Parathyroid adenoma (tissue), 2 donors: ENCODE data around the gene DIPK1A.

Experiments
- H2AFZ ChIP-seq: fragments of 300-600 bp; sonication (generic); one replicate; pipeline ENCODE4 v1.7.0; 2017; ENCODE audit warnings: antibody characterized with exemption, mild to moderate bottlenecking
- H3K27ac ChIP-seq: fragments of 300-600 bp; sonication (generic); one replicate; pipeline ENCODE4 v1.7.0; 2017
- H3K27me3 ChIP-seq: fragments of 300-600 bp; sonication (generic); one replicate; pipeline ENCODE4 v1.7.0; 2017; ENCODE audit warnings: low read length; ENCODE audit not compliant: control insufficient read depth, insufficient read depth
- H3K36me3 ChIP-seq: fragments of 300-600 bp; sonication (generic); one replicate; pipeline ENCODE4 v1.7.0; 2017; ENCODE audit warnings: low read length; ENCODE audit not compliant: control insufficient read depth, insufficient read depth
- H3K4me1 ChIP-seq: fragments of 300-600 bp; sonication (generic); one replicate; pipeline ENCODE4 v1.7.0; 2017; ENCODE audit warnings: control low read depth
- H3K4me2 ChIP-seq: fragments of 300-600 bp; sonication (generic); one replicate; pipeline ENCODE4 v1.7.0; 2017; ENCODE audit warnings: low read length
- H3K4me3 ChIP-seq: fragments of 300-600 bp; sonication (generic); one replicate; pipeline ENCODE4 v1.7.0; 2017; ENCODE audit warnings: low read depth, low read length
- H3K79me2 ChIP-seq: fragments of 300-600 bp; sonication (generic); one replicate; pipeline ENCODE4 v1.7.0; 2017; ENCODE audit warnings: control low read depth
- H3K9ac ChIP-seq: fragments of 300-600 bp; sonication (generic); one replicate; pipeline ENCODE4 v1.7.0; 2017; ENCODE audit warnings: mild to moderate bottlenecking
- H3K9me3 ChIP-seq: fragments of 300-600 bp; sonication (generic); one replicate; pipeline ENCODE4 v1.7.0; 2017; ENCODE audit warnings: low read length; ENCODE audit not compliant: control insufficient read depth
- TF ChIP-seq, protein P1 (sequence below): fragments of 300-600 bp; sonication (generic); IDR thresholded peaks from one replicate; pipeline ENCODE4 v1.7.0; 2017; ENCODE audit warnings: antibody characterized with exemption, mild to moderate bottlenecking
- donor health status: primary hyperparathyroidism.

Gene DIPK1A

GRCh38 chr1:92953491-92953890 lies 7.8 kb downstream of the DIPK1A start:
- TF ChIP-seq, protein P1, sequence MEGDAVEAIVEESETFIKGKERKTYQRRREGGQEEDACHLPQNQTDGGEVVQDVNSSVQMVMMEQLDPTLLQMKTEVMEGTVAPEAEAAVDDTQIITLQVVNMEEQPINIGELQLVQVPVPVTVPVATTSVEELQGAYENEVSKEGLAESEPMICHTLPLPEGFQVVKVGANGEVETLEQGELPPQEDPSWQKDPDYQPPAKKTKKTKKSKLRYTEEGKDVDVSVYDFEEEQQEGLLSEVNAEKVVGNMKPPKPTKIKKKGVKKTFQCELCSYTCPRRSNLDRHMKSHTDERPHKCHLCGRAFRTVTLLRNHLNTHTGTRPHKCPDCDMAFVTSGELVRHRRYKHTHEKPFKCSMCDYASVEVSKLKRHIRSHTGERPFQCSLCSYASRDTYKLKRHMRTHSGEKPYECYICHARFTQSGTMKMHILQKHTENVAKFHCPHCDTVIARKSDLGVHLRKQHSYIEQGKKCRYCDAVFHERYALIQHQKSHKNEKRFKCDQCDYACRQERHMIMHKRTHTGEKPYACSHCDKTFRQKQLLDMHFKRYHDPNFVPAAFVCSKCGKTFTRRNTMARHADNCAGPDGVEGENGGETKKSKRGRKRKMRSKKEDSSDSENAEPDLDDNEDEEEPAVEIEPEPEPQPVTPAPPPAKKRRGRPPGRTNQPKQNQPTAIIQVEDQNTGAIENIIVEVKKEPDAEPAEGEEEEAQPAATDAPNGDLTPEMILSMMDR = no peak
- no peak overlapping the region for H2AFZ ChIP-seq
- no peak overlapping the region for H3K27ac ChIP-seq
- H3K4me1 ChIP-seq = no peaks in the 10 kb centered on the region
- H3K9ac ChIP-seq = no peak overlapping the region
- H3K4me3 ChIP-seq = no peak overlapping the region
- no peaks in the 10 kb centered on the region for H3K36me3 ChIP-seq
- no peak overlapping the region for H3K4me2 ChIP-seq
- no peaks in the 10 kb centered on the region for H3K9me3 ChIP-seq
- H3K27me3 ChIP-seq = no peaks in the 10 kb centered on the region
- H3K79me2 ChIP-seq = no peaks in the 10 kb centered on the region

GRCh38 chr1:92952714-92953113 lies 8.5 kb downstream of the DIPK1A start:
- Histone ChIP-seq H2AFZ (no peak overlapping the region), H3K27me3 (no peaks in the 10 kb centered on the region), H3K4me1 (no peaks in the 10 kb centered on the region), H3K36me3 (no peaks in the 10 kb centered on the region), H3K4me3 (no peak overlapping the region), H3K4me2 (no peak overlapping the region), H3K9ac (no peak overlapping the region), H3K27ac (no peak overlapping the region), H3K79me2 (no peaks in the 10 kb centered on the region), H3K9me3 (no peaks in the 10 kb centered on the region)
- TF ChIP-seq, protein P1 = no peak

DNA sequence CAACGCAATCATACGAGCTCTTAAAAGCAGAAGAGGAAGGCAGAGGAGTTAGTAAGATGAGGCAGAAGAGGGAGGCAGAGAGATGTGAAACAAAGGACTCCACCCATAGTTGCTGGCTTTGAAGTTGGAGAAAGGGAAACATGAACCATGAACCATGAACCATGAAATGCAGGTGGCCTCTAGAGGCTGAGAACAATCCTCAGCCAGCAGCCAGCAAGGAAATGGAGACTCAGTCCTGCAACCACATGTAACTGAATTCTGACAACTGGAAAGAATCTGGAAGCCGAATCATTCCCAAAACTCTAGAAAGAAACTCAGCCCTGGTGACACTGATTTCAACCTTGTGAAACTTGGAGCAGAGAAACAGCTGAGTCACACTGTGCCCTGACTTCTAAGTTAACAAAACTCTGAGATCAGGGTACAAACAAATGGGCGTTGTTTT lies 10.1 kb downstream of the DIPK1A start:
- Histone ChIP-seq H3K4me1 (no peaks in the 10 kb centered on the region), H3K9me3 (no peaks in the 10 kb centered on the region), H3K9ac (no peak overlapping the region), H3K4me3 (no peak overlapping the region), H3K4me2 (no peak overlapping the region), H3K36me3 (no peaks in the 10 kb centered on the region), H3K27me3 (no peaks in the 10 kb centered on the region), H2AFZ (no peak overlapping the region), H3K27ac (no peak overlapping the region), H3K79me2 (no peaks in the 10 kb centered on the region)
- TF ChIP-seq, protein P1 = no peak

- H3K4me2 ChIP-seq = no peak overlapping the region
- no peaks in the 10 kb centered on the region for H3K79me2 ChIP-seq
- H3K9me3 ChIP-seq = no peaks in the 10 kb centered on the region
- no peak overlapping the region for H3K4me3 ChIP-seq
- no peak overlapping the region for H3K27ac ChIP-seq
- no peaks in the 10 kb centered on the region for H3K36me3 ChIP-seq
- no peaks in the 10 kb centered on the region for H3K4me1 ChIP-seq
- H3K27me3 ChIP-seq = no peaks in the 10 kb centered on the region
- H3K9ac ChIP-seq = no peak overlapping the region
- TF ChIP-seq, protein P1 = no peak
- no peak overlapping the region for H2AFZ ChIP-seq
Measured at GRCh38 chr1:92949937-92950817, 11.1 kb downstream of the DIPK1A start.

GRCh38 chr1:92948071-92948470 lies 13.2 kb downstream of the DIPK1A start:
- Histone ChIP-seq H3K36me3 (no peaks in the 10 kb centered on the region), H3K9me3 (no peaks in the 10 kb centered on the region), H3K4me2 (no peak overlapping the region), H3K79me2 (no peaks in the 10 kb centered on the region), H3K4me3 (no peak overlapping the region), H3K27ac (no peak overlapping the region), H2AFZ (no peak overlapping the region), H3K27me3 (no peaks in the 10 kb centered on the region), H3K4me1 (no peaks in the 10 kb centered on the region), H3K9ac (no peak overlapping the region)
- TF ChIP-seq, protein P1 = no peak
